DOHH2 (cell line): Measurements from ENCODE around the gene FAM184B.

Source experiments
- H3F3A ChIP-seq: fragments of 200-600 bp; sonication (generic), shearing (Covaris generic); 2 replicates; pipeline ENCODE4 v1.6.0; 2016; ENCODE audit warnings: antibody characterized with exemption, mild to moderate bottlenecking; ENCODE audit not compliant: control insufficient read depth, insufficient read depth
- H3K27ac ChIP-seq: fragments of 200-600 bp; sonication (generic); 2 replicates; pipeline ENCODE4 v1.5.1; 2014; ENCODE audit warnings: low read depth, mild to moderate bottlenecking, low read length, moderate library complexity
- H3K27me3 ChIP-seq: fragments of 200-600 bp; sonication (generic); 2 replicates; pipeline ENCODE4 v1.6.1; 2014; ENCODE audit warnings: mild to moderate bottlenecking, low read length, mixed read lengths; ENCODE audit not compliant: control insufficient read depth
- H3K36me3 ChIP-seq: fragments of 200-600 bp; sonication (generic); 2 replicates; pipeline ENCODE4 v1.6.1; 2014; ENCODE audit warnings: mild to moderate bottlenecking, low read length, moderate library complexity, mixed read lengths; ENCODE audit not compliant: control insufficient read depth
- H3K4me1 ChIP-seq: fragments of 200-600 bp; sonication (generic); 2 replicates; pipeline ENCODE4 v1.6.1; 2014; ENCODE audit warnings: mild to moderate bottlenecking, low read length, mixed read lengths; ENCODE audit not compliant: control insufficient read depth
- H3K4me2 ChIP-seq: fragments of 200-600 bp; sonication (generic); 2 replicates; pipeline ENCODE4 v1.6.0; 2014; ENCODE audit warnings: mild to moderate bottlenecking, low read length, moderate library complexity
- H3K4me3 ChIP-seq: fragments of 200-600 bp; sonication (generic); 2 replicates; pipeline ENCODE4 v1.5.1; 2014; ENCODE audit warnings: mild to moderate bottlenecking, low read length, mixed read lengths
- H3K79me2 ChIP-seq: fragments of 200-600 bp; sonication (generic); 2 replicates; pipeline ENCODE4 v1.6.1; 2014; ENCODE audit warnings: mild to moderate bottlenecking, low read length, mixed read lengths; ENCODE audit not compliant: control insufficient read depth
- H3K9me2 ChIP-seq: fragments of 200-600 bp; sonication (generic); replicated peaks from 2 replicates; pipeline ENCODE4 v1.6.1; 2014; ENCODE audit warnings: mild to moderate bottlenecking, low read length, mixed read lengths; ENCODE audit not compliant: control insufficient read depth
- H3K9me3 ChIP-seq: fragments of 200-600 bp; sonication (generic); 2 replicates; pipeline ENCODE4 v1.6.1; 2014; ENCODE audit warnings: antibody characterized with exemption, low read length, mixed read lengths; ENCODE audit not compliant: control insufficient read depth, insufficient read depth
- H4K20me1 ChIP-seq: fragments of 200-600 bp; sonication (generic); 2 replicates; pipeline ENCODE4 v1.6.0; 2014; ENCODE audit warnings: low read depth, mild to moderate bottlenecking, antibody characterized with exemption, low read length, moderate library complexity; ENCODE audit not compliant: control insufficient read depth, insufficient read depth
- EZH2phosphoT487 ChIP-seq: fragments of 200-600 bp; sonication (generic); IDR thresholded peaks from 2 replicates; pipeline ENCODE4 v1.6.1; 2017; ENCODE audit warnings: borderline replicate concordance, mild to moderate bottlenecking, antibody characterized with exemption, low read length, moderate library complexity, mixed read lengths
- TF ChIP-seq, protein P1 (sequence below): fragments of 200-600 bp; sonication (generic); IDR thresholded peaks from one replicate; pipeline ENCODE4 v1.5.1; 2014; ENCODE audit warnings: antibody characterized with exemption, mild to moderate bottlenecking, low read depth, low read length; ENCODE audit not compliant: poor library complexity, severe bottlenecking

Gene FAM184B

DNA sequence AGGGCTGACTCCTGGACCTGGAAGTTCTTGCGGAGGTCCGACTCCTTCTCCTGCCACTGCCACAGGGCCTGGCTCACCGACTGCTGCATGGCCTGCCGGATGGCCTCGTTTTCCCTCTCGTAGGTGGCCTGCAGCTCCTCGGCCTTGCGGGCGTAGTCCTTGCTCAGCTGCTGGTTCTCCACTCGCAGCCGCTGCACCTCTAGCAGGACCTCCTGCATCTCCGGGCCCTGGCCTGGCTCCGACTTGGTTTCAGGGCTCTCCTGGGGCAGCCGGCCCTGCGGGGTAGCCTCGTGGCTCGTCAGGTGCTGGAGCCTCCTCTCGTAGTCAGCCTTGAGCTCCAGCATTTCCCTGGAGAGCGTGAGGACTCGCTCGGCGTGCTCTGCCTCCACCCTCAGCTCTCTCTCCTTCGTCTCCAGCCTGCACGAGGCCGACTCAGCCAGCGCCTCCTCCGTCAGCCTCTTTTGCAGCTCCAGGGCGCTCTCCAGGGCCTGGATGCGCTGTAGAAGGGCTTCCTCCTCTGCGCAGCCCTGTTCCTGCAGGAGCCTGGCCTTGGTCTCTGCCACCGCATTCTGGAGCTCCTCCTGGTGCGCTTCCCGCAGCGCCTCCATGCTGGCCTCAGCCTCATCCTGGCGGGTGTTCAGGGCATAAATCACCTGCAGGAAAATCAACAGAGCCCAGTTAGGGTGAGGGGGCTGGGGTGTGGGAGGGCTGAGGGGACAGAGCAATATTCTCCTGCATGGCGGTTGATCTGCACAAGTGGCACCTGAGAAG, 72.2 kb downstream of the FAM184B start:
- TF ChIP-seq EZH2phosphoT487: no peak
- TF ChIP-seq, protein P1, sequence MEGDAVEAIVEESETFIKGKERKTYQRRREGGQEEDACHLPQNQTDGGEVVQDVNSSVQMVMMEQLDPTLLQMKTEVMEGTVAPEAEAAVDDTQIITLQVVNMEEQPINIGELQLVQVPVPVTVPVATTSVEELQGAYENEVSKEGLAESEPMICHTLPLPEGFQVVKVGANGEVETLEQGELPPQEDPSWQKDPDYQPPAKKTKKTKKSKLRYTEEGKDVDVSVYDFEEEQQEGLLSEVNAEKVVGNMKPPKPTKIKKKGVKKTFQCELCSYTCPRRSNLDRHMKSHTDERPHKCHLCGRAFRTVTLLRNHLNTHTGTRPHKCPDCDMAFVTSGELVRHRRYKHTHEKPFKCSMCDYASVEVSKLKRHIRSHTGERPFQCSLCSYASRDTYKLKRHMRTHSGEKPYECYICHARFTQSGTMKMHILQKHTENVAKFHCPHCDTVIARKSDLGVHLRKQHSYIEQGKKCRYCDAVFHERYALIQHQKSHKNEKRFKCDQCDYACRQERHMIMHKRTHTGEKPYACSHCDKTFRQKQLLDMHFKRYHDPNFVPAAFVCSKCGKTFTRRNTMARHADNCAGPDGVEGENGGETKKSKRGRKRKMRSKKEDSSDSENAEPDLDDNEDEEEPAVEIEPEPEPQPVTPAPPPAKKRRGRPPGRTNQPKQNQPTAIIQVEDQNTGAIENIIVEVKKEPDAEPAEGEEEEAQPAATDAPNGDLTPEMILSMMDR: no peak
- H3K9me2 ChIP-seq: no peaks in the 10 kb centered on the region

DNA sequence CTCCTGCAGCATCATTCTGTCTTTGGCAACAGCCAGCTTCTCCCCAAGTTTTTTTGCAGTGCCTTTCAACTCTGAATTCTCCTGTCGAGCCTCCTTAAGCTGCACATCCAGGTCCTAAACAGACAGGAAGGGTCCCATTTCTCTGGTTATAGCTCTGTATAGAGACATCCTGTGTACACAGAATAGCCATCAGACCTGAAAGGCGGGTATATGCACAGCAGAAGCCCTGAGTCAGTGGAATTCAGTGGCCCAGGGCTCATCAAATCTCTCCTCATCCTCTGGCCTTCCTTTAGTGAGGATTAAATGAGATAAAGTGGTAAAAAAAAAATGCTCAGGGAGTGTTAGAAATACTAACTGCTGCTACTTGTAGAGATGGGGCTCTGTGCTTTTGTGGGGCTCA, 73.8 kb downstream of the FAM184B start:
- no peak overlapping the region for H3K27ac ChIP-seq
- TF ChIP-seq, protein P1: no peak
- no peak for TF ChIP-seq EZH2phosphoT487
- no peak overlapping the region for H3K4me2 ChIP-seq
- no peaks in the 10 kb centered on the region for H3K79me2 ChIP-seq
- H3K4me3 ChIP-seq: no peak overlapping the region
- no peaks in the 10 kb centered on the region for H3K9me2 ChIP-seq
- no peaks in the 10 kb centered on the region for H3K9me3 ChIP-seq
- no peaks in the 10 kb centered on the region for H4K20me1 ChIP-seq
- H3K4me1 ChIP-seq: no peaks in the 10 kb centered on the region
- peaks cover 3% of the 10 kb centered on the region; the same call in 1 of the 2 replicates for H3K27me3 ChIP-seq
- H3F3A ChIP-seq: no peaks in the 10 kb centered on the region
- no peaks in the 10 kb centered on the region for H3K36me3 ChIP-seq

More for the DNA sequence above, 72.2 kb downstream of the FAM184B start:
- no peak overlapping the region for H3K4me3 ChIP-seq
- no peaks in the 10 kb centered on the region for H3F3A ChIP-seq
- no peaks in the 10 kb centered on the region for H4K20me1 ChIP-seq
- H3K4me2 ChIP-seq: no peak overlapping the region
- no peak overlapping the region for H3K27ac ChIP-seq
- no peaks in the 10 kb centered on the region for H3K36me3 ChIP-seq
- no peaks in the 10 kb centered on the region for H3K4me1 ChIP-seq
- no peaks in the 10 kb centered on the region for H3K9me3 ChIP-seq
- peaks cover 1% of the 10 kb centered on the region; the same call in 1 of the 2 replicates for H3K27me3 ChIP-seq
- H3K79me2 ChIP-seq: no peaks in the 10 kb centered on the region

DNA sequence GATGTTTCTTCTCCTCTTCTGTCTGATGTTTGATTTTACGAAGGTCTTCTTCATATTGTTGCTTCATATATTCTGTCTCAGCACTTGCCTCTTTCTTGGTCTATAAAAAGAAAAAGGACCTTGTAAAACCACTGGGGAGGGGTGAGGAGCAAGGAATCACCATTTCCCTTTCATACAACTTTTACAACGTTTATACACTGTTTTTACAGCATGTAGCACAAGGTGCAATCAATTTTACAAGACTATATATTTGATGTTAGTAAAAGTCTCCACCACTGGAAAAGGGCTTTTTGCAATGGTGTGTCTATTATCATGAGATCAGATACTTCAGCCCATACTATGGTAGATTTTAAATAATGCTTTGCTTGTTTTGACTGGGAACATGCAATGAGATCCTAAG, 76.3 kb downstream of the FAM184B start:
- Histone ChIP-seq H3F3A (no peaks in the 10 kb centered on the region), H3K27me3 (peaks cover 3% of the 10 kb centered on the region; the same call in 1 of the 2 replicates), H4K20me1 (no peaks in the 10 kb centered on the region), H3K4me3 (no peak overlapping the region), H3K4me2 (no peak overlapping the region), H3K36me3 (no peaks in the 10 kb centered on the region), H3K79me2 (no peaks in the 10 kb centered on the region), H3K9me3 (no peaks in the 10 kb centered on the region), H3K9me2 (no peaks in the 10 kb centered on the region), H3K27ac (no peak overlapping the region), H3K4me1 (no peaks in the 10 kb centered on the region)
- no peak for TF ChIP-seq EZH2phosphoT487
- TF ChIP-seq, protein P1: no peak
